ENCODE results near the gene UPB1. TPM values are rescaled to one million over a fixed set of nuclear protein-coding genes. Genes with fewer than 3 reads are reported as not detected.

Gene UPB1
- total and polyA plus RNA-seq, 2 experiments from 2014 or later, result 0.13 TPM; not detected in 1

- Mint-ChIP-seq H3K4me1 (no peaks in the 10 kb centered on the region), H3K27ac (no peak overlapping the region), H3K36me3 (ENCODE audit: low read depth) (peaks cover 55% of the 10 kb centered on the region), H3K9me3 (no peaks in the 10 kb centered on the region), H3K4me3 (no peak overlapping the region), H3K27me3 (ENCODE audit: insufficient read depth, low read depth, poor library complexity) (peaks cover 4% of the 10 kb centered on the region)
- Histone ChIP-seq H3K4me2 (no peak overlapping the region), H3K4me1 (ENCODE audit: insufficient read depth) (no peaks in the 10 kb centered on the region), H3K9me2 (ENCODE audit: insufficient read depth) (no peaks in the 10 kb centered on the region), H3K4me3 (no peak overlapping the region), H3K79me2 (replicated peaks; ENCODE audit: insufficient read depth) (no peaks in the 10 kb centered on the region), H4K20me1 (replicated peaks; ENCODE audit: insufficient read depth) (no peaks in the 10 kb centered on the region), H3K27ac (ENCODE audit: low read depth) (no peak overlapping the region), H3K27me3 (ENCODE audit: insufficient read depth) (no peaks in the 10 kb centered on the region), H3F3A (replicated peaks; ENCODE audit: low read depth) (no peaks in the 10 kb centered on the region), H3K36me3 (ENCODE audit: insufficient read depth) (no peaks in the 10 kb centered on the region; the same call in 1 of the 2 replicates), H2AFZ (no peak overlapping the region)
- ATAC-seq (no peak), DNase-seq (ENCODE audit: low spot score) (no peak)
- TF ChIP-seq STAT1 (IDR thresholded peaks at IDR 0.05; ENCODE audit: unreplicated experiment) (no peak), EZH2phosphoT487 (IDR thresholded peaks at IDR 0.05; ENCODE audit: unreplicated experiment) (no peak), JUNB (IDR thresholded peaks at IDR 0.05; ENCODE audit: unreplicated experiment) (no peak), ZNF462 (CRISPR knock-in tag; IDR thresholded peaks at IDR 0.05) (no peak), CREB1 (CRISPR knock-in tag; IDR thresholded peaks at IDR 0.05; ENCODE audit: low read depth) (no peak), NANOG (IDR thresholded peaks at IDR 0.05; ENCODE audit: borderline replicate concordance) (no peak), EZH2 (IDR thresholded peaks at IDR 0.05; ENCODE audit: low read depth, unreplicated experiment) (no peak), POLR2AphosphoS5 (IDR thresholded peaks at IDR 0.05; ENCODE audit: low read depth) (no peak), ZNF114 (CRISPR knock-in tag; IDR thresholded peaks at IDR 0.05) (no peak), ZNF331 (CRISPR knock-in tag; IDR thresholded peaks at IDR 0.05; ENCODE audit: low read depth) (no peak), CTCF (conservative IDR thresholded peaks at IDR 0.05; ENCODE audit: low read depth in 2 of 2) (no peak)
- TF ChIP-seq, protein P1, sequence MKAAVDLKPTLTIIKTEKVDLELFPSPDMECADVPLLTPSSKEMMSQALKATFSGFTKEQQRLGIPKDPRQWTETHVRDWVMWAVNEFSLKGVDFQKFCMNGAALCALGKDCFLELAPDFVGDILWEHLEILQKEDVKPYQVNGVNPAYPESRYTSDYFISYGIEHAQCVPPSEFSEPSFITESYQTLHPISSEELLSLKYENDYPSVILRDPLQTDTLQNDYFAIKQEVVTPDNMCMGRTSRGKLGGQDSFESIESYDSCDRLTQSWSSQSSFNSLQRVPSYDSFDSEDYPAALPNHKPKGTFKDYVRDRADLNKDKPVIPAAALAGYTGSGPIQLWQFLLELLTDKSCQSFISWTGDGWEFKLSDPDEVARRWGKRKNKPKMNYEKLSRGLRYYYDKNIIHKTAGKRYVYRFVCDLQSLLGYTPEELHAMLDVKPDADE (IDR thresholded peaks at IDR 0.05), result no peak
- TF ChIP-seq, protein P2, sequence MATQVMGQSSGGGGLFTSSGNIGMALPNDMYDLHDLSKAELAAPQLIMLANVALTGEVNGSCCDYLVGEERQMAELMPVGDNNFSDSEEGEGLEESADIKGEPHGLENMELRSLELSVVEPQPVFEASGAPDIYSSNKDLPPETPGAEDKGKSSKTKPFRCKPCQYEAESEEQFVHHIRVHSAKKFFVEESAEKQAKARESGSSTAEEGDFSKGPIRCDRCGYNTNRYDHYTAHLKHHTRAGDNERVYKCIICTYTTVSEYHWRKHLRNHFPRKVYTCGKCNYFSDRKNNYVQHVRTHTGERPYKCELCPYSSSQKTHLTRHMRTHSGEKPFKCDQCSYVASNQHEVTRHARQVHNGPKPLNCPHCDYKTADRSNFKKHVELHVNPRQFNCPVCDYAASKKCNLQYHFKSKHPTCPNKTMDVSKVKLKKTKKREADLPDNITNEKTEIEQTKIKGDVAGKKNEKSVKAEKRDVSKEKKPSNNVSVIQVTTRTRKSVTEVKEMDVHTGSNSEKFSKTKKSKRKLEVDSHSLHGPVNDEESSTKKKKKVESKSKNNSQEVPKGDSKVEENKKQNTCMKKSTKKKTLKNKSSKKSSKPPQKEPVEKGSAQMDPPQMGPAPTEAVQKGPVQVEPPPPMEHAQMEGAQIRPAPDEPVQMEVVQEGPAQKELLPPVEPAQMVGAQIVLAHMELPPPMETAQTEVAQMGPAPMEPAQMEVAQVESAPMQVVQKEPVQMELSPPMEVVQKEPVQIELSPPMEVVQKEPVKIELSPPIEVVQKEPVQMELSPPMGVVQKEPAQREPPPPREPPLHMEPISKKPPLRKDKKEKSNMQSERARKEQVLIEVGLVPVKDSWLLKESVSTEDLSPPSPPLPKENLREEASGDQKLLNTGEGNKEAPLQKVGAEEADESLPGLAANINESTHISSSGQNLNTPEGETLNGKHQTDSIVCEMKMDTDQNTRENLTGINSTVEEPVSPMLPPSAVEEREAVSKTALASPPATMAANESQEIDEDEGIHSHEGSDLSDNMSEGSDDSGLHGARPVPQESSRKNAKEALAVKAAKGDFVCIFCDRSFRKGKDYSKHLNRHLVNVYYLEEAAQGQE (IDR thresholded peaks at IDR 0.05; ENCODE audit: unreplicated experiment), result no peak
These were observed 48.1 kb downstream of the UPB1 start for GRCh38 chr22:24543185-24543601.
